GM18868 (cell line): ENCODE results near the gene CFAP45.
A peak's percentile ranks its signal among the peaks of the same experiment; 100 is the strongest.

Experiments
- ATAC-seq: cut with Tn5 transposase; IDR thresholded peaks from one replicate; pipeline ENCODE4 v1.9.1; 2021; ENCODE audit warnings: mild to moderate bottlenecking, moderate library complexity; ENCODE audit not compliant: unreplicated experiment

Gene CFAP45, protein sequence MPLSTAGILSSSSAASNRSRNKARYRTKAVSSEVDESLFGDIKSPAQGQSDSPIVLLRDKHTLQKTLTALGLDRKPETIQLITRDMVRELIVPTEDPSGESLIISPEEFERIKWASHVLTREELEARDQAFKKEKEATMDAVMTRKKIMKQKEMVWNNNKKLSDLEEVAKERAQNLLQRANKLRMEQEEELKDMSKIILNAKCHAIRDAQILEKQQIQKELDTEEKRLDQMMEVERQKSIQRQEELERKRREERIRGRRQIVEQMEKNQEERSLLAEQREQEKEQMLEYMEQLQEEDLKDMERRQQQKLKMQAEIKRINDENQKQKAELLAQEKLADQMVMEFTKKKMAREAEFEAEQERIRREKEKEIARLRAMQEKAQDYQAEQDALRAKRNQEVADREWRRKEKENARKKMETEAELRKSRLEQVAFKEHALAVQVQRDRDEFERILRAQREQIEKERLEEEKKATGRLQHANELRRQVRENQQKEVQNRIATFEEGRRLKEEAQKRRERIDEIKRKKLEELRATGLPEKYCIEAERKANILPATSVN

DNA sequence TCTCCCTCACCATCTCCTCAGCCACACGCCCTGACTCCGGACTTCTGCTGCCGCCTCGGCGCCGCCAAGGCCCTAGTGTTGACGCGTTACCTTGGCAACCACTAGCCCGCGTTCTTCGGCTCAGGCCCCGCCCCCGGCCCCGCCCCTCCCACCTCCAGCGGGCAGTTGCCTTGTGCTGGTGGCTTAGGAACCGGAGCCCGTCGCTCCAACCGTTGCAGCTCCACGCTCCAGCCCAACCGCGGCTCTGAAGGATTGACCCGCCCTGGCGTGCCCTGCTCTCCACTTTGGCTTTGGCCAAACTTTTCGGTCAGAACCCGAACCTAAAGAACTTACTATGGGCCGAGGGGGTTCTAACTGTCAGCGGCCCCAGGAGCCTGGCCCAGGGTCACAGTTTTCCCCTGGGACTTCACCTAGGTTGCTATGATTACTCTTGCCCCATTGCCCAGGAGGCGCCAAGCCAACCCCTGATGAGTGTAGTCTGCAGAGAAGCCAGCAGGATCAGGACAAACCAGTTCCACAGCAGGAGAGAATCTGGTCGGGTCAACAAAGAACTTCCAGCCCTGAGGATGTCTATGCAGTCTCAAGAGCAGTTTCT lies at the start of gene CFAP45:
Gene CFAP45 (minus strand): TSS at position 80 of the 595 bp plus-strand sequence. CDS start 67 bp downstream, at position 13.
- ATAC-seq: no peak

DNA sequence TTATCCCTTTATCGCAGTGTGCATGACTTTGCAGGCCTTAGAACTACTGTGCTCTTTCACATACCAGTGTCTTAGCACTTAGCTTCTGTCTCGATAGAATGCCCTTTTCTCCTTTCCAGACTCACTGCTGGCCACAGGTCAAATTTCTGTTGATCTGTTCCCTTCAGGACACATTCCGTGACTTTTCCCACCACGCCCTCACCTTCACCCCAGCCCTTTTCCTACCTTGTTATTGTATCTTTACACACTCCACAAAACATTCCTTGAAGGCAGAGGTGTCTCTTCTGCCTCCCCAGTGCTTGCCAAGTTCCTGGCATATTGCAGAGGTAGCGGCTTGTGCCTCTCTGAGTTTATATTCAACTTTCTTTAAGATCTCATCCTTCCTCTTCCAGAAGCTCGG lies 49.2 kb upstream of the CFAP45 start:
- no peak for ATAC-seq

DNA sequence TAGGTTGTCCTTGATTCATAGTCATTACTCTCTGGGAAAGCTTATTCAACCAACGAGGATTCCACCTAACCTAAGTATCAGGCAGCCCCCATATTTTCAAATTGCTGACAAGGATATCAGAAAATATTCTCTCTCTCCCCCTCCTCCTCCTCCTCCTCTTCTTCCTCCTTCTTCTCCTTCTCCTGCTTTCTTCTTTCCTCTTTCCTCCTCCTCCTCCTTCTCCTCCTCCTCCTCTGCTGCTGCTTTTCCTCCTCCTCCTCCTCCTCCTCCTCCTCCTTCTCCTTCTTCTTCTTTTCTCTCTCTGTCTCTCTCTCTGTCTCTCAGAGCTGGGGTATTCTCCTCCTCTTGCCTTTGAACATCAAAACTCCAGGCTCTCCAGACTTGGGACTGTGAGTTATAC lies 48.0 kb upstream of the CFAP45 start:
- no peak for ATAC-seq

DNA sequence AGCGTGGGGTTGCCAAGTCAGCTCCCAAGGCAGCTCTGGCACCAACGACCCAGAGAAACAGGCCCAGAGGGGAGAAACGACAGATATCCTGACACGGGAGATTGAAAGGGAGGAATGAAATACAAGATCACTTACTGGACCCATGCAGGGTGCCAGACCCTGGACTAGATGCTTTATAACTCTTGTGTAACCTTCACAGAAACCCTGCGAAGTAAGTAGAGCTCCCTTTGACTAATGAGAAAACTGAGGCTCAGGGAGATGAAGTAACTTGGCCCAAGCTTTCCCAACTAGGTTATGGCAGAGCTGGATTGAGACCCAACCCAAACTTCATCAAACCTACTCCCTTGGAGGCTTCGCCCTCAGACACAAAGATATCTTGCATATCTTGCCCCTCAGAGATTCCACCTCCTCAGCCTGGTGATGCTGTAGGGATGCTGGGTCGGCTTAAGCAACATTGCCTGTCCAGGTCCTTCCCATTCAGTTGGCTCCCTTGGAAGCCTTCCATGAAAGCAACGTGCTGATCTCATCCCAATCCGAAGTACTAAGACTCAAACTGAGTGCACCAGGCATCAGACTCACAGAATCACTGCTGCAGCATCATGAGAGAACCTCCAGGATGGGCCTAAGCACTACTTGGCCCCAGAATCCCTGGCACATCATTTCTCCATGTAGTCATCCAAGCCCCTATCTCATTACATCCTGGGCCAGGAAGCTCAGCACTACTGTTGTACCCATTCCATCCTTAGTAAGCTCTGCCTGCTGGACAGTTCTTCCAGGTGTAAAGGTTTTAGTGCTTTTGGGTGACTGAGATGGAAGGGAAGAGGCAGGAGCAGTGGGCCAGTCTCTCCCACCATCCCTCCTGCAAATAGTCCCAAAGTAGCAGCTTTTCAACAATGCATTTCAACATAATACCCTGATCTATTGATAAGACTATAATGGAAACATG lies 46.5 kb upstream of the CFAP45 start:
- ATAC-seq: no peak

DNA sequence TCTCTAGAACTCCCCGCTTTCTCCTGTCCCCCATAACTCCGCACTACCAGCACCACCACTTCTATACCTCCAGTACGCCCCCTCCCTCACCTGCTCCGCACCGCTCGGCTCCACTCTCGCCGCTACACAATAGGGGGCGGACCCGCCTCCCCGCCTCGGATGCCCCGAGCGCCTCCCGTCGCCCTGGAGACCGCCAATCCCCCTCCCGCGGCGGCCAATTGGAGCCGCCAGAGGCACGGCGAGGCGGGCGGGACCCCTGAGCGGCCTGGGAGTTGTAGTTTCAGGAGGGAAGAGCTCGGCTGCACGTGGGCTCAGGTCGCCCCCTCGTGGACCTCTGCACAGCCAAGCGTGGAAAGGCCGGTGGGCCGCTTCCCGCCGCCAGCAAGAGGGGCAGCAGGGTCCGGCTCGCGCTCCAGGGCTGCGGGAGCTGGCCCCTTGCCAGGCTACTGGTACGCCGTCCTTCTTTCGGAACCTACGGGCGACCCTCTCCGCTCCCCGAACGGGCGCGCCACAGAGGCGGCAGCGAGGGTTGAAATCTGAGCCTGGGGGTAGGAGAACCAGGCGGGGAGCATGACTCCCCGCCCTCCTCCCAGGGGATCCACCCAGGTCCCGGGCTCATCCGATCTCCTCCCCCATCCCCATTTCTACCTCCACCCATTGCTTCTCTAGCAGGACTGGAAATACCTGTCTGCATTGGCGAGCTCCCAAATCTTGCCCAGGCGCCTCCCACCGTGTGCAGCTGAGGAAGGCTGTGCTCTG lies 45.7 kb upstream of the CFAP45 start, which contains the start of gene IGSF9:
Gene IGSF9 (minus strand): TSS at position 131 of the 759 bp plus-strand sequence. CDS start 2,159 bp downstream, outside the sequence.
- peak; percentile 74 for ATAC-seq

DNA sequence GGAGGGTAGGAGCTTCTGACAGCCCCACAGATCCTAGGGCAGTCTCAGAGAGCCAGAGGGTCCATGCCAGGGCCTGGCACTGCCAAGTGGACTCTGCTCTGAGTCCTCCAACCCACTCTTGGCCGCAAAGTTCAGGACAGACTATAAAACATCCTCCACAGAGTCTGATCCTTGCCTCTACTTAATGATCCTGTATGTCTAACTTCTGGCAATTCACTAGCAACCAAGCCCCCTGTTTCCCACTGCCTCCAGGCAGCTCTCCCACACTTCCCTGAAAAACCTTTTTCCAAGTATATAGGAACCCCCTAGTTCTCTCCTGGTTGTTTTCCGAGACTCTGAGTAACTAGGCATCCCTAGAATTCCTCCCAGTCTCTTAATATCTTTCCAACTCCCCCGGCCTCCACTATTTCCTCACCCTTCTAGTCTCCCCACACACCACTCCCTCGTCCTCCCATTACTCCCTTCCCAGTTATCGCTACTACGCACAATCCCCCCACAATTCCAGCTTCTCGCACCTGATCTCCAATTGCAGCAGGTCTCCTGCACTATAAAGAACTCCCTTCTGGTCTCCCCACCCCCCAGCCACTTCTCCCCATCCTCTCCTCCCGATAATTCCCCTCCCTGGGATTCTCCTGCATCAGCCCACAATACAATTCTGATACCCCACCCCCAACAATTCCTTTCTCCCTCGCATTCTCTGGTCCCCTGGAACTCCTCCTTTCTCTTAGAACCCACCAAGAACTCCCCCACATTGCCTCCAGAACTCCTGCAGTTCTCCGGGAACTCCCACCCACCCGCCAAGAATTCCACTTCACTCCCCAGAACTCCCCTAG lies 44.9 kb upstream of the CFAP45 start:
- ATAC-seq: no peak

DNA sequence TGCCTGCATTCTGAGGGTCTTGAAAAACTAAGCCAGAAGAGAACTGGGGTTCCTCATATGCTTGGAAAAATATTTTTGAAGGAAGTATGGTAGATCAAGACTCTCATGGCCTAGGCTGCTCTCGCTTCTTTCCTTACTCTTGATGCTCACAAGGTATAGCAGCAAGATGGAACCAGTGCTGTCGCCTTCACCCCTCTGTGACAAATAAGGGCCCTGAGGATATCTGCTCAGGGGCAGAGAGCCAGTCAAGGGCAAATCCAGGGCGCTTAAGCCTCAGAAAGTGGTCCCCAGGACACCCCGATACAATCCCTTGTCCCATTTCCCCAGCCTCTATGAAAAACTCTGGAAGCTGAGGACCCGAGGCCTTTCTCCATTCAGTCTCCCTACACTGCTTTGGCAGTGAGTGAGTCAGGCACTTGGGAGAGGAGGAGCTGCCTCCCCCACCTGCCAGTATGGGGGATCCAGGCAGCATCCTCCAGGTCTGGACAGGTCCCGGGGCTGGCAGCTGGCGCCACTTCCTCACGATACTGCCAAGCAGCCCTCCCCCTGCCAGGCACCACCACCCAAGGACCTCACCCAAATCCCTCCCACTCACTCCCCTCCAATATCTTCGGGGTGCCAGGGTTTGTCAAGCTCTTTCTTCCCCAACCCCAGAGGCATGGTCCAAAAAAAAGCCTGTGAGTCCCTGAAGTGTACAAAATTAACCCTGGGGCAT lies 44.1 kb upstream of the CFAP45 start:
- ATAC-seq: no peak

DNA sequence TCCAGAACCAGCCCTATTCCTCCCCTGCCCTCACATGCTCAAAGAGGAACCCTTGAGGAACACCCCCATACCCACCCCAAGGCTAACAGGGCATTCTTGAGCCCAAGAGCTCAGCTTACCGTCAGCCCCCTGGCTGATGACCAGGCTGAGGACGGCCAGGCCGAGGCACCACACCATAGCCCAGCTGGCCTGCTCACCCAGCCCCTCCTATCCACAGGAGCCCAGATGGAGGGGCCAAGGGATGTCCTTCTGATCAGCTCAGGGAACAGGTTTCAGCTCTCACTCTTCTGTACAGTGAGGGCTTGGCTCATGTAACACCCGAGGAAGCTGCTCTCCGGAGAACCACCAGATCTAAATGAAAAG lies 43.3 kb upstream of the CFAP45 start:
- no peak for ATAC-seq

DNA sequence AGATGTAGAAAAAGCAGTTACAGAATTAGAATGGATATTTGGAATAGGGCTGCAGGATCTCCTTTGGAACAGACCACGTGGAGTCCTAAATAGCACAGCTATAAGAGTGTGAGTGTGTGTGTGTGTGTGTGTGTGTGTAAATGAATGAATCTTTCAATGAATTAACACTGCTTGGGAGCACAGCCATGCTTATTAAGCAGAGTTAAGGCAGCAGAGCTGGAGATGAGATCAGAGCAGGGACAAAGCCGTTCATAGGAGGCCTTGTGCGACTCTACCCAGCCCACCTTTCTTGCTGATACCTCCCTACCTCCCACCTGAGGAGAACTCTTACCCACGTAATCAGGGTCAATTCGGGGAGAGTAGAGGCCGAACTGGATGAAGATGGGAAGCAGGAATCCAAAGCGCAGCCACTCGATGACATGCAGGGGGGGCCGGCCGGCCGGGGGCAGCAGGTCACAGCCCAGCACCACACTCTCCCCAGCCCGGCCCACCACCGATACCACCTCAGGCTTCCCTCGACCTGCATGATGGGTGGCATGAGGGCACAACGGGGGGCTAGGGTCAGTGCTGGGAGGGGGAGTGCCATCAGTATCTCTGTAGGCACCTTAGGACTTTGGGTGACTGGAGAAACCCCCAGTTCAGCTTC lies 42.8 kb upstream of the CFAP45 start:
- ATAC-seq: no peak

DNA sequence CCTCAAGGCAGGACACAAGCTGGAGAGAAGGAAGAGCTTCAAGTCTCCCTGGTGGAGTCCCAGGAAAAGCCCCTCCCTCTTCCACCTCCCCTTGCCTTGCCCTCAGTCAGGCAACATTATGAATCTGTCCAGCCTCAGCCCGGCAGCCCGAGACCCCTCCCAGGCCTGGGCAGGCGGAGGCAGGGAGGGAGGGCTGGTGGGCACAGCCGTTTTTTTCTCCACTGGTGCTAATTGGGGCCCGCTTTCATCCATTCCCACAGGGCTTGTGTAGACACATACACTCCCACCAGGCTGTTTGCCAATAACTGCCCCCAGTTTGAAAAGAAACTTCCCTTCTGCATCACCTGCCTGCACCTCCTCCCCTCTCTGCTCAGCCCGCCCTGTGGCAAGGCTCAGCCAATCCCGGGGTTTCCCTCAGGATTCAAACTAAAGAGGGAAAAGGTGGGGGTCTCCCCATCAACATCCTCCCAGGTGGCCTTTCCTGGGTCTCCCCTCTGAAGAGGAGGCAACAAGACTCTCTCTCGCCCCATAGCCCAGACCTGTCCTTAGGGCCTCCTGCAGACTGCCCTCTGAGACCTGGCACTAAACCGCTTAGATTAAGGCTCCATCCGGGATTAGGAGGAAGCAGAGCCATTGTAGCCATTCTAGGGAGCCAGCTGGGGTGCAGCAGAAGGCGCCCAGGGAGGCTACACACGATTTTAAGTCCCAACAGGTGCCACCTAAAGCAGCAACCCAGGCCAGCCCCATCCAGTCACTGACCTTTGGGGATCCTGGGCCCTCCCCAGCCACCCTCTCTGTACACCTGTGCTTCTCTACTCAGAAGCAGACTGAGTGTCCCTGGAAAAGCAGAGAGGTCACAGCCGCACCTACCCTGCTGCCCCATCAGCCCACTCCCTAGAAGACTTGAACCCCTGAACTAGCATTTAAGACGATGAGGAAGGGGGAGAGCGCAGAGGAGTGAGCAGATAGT lies 41.9 kb upstream of the CFAP45 start:
- no peak for ATAC-seq

DNA sequence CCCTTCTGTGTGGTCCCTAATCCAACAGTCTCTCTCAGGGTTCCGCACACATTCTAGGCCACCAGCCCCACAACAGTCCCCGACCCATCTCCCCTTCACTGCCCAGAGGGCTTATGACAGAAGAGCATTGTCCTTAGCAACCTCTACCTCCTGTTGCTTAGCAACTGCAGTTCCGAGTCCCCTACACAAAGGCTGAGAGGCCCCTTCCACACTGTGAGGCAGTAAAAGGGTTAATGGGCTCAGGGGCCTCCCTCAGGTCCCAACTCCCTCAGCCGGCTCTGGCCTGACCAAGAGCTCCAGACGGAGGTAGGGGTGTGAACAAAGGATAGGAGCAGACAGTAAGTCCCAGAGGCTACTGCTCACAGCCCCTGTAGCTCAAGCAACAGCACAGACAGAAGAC lies 41.2 kb upstream of the CFAP45 start:
- ATAC-seq: no peak

DNA sequence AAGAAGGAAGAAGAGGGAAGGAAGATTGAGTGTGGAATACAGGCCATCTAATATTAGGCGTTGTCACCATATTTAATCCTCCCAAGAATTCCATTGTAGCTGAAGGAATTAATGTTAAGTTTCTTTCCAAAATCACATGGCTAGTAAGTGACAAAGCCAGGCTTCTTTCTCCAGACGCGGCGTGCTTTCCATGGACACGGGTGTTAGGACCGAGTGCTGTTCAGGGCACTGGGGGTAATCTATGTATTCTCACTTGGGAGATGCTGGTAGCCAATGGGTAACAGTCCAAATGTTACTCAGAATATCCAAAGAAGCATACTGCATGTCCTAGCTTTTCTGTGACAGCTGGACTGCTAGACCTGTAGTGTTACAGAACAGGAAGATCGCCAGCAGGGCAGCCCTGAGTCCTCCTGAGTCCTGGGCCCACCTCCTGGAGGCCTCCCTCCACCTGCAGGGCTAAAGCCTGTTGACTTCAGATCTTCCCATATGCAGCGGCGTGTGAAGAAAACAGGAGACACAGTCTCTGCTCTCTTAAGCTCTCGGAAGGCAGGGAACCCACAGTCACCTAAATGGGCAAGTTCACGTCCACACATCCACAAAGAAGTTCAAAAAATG lies 40.1 kb upstream of the CFAP45 start:
- ATAC-seq: no peak

DNA sequence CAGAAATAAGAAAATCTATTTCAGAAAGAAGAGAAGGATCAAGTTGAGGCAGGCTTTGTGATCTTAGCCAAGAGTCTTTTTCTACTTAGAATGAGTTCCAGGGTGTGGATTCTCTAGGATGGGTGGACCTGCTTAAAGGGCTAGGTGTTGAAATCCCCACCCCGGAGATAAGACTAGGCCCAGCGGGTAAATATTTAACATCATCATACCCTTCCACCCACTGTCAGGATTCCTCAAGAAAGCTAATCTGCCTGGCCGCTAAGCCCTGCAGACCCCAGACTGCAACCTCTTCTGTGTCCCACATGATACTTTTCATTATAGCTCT lies 39.7 kb upstream of the CFAP45 start:
- ATAC-seq: no peak

DNA sequence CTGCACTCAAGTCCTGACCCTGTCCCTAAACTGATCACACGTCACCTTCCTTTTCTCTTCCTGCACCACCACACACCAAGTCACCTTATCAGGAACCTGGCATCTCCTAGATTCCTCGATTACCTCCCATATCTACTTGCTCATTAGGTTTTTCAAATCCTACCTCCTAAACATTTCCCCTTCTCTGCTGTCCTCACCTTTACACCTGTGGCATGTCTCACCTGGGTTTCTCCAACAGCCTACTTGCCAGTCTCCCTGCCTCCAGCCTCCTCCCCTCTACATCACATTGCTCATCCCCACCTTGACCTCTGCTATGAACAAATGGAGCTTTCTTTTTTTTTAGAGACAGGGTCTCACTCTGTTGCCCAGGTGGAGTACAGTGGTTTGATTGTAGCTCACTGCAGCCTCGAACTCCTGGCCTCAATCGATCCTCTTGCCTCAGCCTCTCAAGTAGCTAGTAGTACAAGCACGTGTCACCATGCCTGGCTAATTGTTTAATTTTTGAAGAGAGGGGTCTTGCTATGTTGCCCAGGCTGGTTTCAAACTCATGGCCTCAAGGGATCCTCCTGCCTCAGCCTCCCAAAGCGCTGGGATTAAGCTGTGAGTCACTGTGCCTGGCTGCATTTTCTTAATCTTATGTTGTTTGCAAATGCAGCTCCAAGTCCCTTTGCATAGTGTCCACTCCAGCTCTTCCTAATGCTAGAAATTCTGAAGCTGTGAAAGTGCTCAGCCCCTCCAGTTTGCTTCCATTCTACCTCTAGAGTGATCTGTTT lies 39.1 kb upstream of the CFAP45 start:
- no peak for ATAC-seq

DNA sequence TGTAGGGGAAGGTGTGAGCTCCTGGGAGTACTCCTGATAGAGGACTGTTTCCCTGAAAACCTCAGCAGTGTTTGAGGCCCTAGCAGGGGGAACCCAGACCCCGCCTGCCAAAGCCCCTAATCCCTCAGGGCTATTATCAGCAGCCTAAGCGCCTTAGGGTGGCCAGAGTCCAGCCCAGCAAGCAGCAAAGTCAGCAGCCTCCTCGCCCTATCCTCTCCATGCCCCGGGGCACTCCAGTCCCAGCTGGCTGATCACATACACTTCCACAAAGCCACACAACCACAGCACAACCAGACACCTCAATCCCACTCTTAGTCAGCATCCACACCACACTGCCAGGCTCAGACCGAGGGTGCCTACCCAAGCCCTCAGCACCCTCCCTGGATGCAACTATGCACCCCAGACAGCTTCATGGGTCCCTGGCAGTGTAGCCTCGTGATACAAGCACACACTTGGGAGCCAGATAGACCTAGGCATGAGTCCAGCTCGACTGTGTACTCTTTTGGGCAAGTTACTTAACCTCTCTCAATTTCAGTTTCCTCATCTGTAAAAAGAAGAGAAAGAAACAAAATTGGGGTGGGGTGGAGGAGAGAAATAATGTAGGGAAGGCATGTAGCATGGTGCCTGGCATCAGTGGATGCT lies 38.4 kb upstream of the CFAP45 start:
- no peak for ATAC-seq
